ENCODE results near the gene MED12. TPM values are rescaled to one million over a fixed set of nuclear protein-coding genes. Genes with fewer than 3 reads are reported as not detected.

The MED12 gene
- polyA plus RNA-seq, 3 donors, result 2.4 to 17.8 (median 5.0) TPM

DNA sequence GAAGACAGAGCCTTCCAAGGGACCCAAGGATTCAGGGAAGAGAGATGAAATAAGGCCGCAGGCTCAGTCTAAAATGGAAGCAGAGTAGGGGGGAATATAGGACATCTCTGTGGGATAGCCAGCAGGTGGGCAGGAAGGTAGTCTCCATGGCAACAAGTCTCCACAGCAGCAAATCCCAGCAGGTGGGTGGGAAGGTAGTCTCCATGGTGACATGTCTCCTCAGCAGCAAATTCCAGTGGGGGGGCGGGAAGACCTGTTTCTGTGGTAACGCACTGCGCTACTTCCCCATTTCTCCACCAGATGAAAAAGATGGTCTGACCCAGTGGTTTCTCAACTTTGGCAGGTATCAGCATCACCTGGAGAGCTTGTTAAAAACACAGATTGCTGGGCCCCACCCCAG, 44.6 kb downstream of the MED12 start:
- no peak overlapping the region for H3K27ac ChIP-seq (ENCODE audit: low read depth in 1 of 2, low read length in 2 of 2)
- no CpG with 5 or more reads among the region's 4 CpGs for WGBS (ENCODE audit: insufficient coverage)
- H2AFZ ChIP-seq (ENCODE audit: insufficient read depth, low read depth, low read length, poor library complexity, severe bottlenecking), result no peak overlapping the region
- H4K20me1 ChIP-seq (ENCODE audit: insufficient read depth, low read length), result no peaks in the 10 kb centered on the region
- H3K9me3 Mint-ChIP-seq, result peaks cover 0 to 3% (median 0%) of the 10 kb centered on the region in 7 donors
- H3K79me2 ChIP-seq (ENCODE audit: insufficient read depth, low read length), result peaks cover 3% of the 10 kb centered on the region
- H3K27me3 Mint-ChIP-seq (ENCODE audit: low read depth in 3 of 3), result peaks cover 0 to 13% (median 0%) of the 10 kb centered on the region in 3 donors
- no peak overlapping the region for H3K4me3 Mint-ChIP-seq
- no peaks in the 10 kb centered on the region for H3K27me3 ChIP-seq (ENCODE audit: control insufficient read depth in 2 of 2, insufficient read depth in 2 of 2, low read length in 2 of 2)
- no peaks in the 10 kb centered on the region for H3K4me1 ChIP-seq (ENCODE audit: control insufficient read depth in 1 of 2, insufficient read depth in 2 of 2, low read length in 2 of 2)
- DNase-seq, result no peak
- peaks cover 26 to 46% of the 10 kb centered on the region in 2 donors for H3K36me3 Mint-ChIP-seq
- peaks cover 9% of the 10 kb centered on the region for H3K4me1 Mint-ChIP-seq
- intact Hi-C loops (cut with micrococcal nuclease), result no loop called here
- no peak overlapping the region for H3K4me3 ChIP-seq (replicated peaks in 1 of 3; ENCODE audit: low read depth in 2 of 3, low read length in 3 of 3)
- H3K9ac ChIP-seq (ENCODE audit: insufficient read depth, low read length, poor library complexity, severe bottlenecking), result no peak overlapping the region
- peaks cover 11 to 27% of the 10 kb centered on the region in 2 donors for H3K36me3 ChIP-seq (replicated peaks in 1 of 2; ENCODE audit: control insufficient read depth in 1 of 2, insufficient read depth in 2 of 2, low read length in 2 of 2)
- H3K4me2 ChIP-seq (replicated peaks; ENCODE audit: extremely low read depth, low read length, poor library complexity, severe bottlenecking), result no peak overlapping the region
- no peaks in the 10 kb centered on the region for H3K9me3 ChIP-seq (replicated peaks in 1 of 2; ENCODE audit: control insufficient read depth in 1 of 2, insufficient read depth in 1 of 2, low read length in 2 of 2)
- H3K27ac Mint-ChIP-seq, result no peak overlapping the region
- TF ChIP-seq CTCF (IDR thresholded peaks at IDR 0.05), result no peak

DNA sequence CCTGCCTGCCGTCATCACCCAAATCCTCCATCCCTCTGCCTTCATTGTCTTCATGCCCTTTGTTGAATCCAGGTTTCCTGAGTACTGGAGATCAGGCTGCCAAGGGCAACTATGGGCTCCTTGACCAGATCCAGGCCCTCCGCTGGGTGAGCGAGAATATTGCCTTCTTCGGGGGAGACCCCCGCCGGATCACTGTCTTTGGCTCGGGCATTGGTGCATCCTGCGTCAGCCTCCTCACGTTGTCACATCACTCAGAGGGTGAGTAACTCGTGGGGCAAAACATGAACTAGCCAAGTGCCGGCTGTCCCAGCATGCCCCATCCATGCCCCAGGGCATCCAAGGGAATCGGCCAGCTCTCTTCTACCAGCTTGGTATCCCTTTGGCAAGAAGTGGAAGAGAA, 45.7 kb downstream of the MED12 start:
- WGBS (ENCODE audit: insufficient coverage), result 100% methylated on average over 6 of the region's 12 CpGs
- no peak overlapping the region for H2AFZ ChIP-seq (ENCODE audit: insufficient read depth, low read depth, low read length, poor library complexity, severe bottlenecking)
- no peak overlapping the region for H3K9ac ChIP-seq (ENCODE audit: insufficient read depth, low read length, poor library complexity, severe bottlenecking)
- no peak overlapping the region for H3K27ac ChIP-seq (ENCODE audit: low read depth in 1 of 2, low read length in 2 of 2)
- H3K79me2 ChIP-seq (ENCODE audit: insufficient read depth, low read length), result peaks cover 4% of the 10 kb centered on the region
- Mint-ChIP-seq H3K36me3 (peaks cover 24 to 43% of the 10 kb centered on the region in 2 donors), H3K4me1 (peaks cover 10% of the 10 kb centered on the region), H3K4me3 (no peak overlapping the region), H3K27me3 (ENCODE audit: low read depth in 3 of 3) (peaks cover 0 to 16% (median 0%) of the 10 kb centered on the region in 3 donors), H3K9me3 (peaks cover 0 to 6% (median 0%) of the 10 kb centered on the region in 7 donors), H3K27ac (peak overlapping the region in 1 of 7 donors; percentile 69)
- no peaks in the 10 kb centered on the region for H4K20me1 ChIP-seq (ENCODE audit: insufficient read depth, low read length)
- DNase-seq, result no peak
- no peaks in the 10 kb centered on the region for H3K9me3 ChIP-seq (replicated peaks in 1 of 2; ENCODE audit: control insufficient read depth in 1 of 2, insufficient read depth in 1 of 2, low read length in 2 of 2)
- no peak overlapping the region for H3K4me3 ChIP-seq (replicated peaks in 1 of 3; ENCODE audit: low read depth in 2 of 3, low read length in 3 of 3)
- H3K36me3 ChIP-seq (replicated peaks in 1 of 2; ENCODE audit: control insufficient read depth in 1 of 2, insufficient read depth in 2 of 2, low read length in 2 of 2), result peaks cover 11 to 27% of the 10 kb centered on the region in 2 donors
- H3K4me1 ChIP-seq (ENCODE audit: control insufficient read depth in 1 of 2, insufficient read depth in 2 of 2, low read length in 2 of 2), result no peaks in the 10 kb centered on the region
- no peaks in the 10 kb centered on the region for H3K27me3 ChIP-seq (ENCODE audit: control insufficient read depth in 2 of 2, insufficient read depth in 2 of 2, low read length in 2 of 2)
- no peak for TF ChIP-seq CTCF (IDR thresholded peaks at IDR 0.05)
- intact Hi-C loops (cut with micrococcal nuclease), result no loop called here
- no peak overlapping the region for H3K4me2 ChIP-seq (replicated peaks; ENCODE audit: extremely low read depth, low read length, poor library complexity, severe bottlenecking)
